Naive thymus-derived CD4-positive, alpha-beta T cell (primary cell): ENCODE data around the gene AP2A2. TPM values are rescaled to one million over a fixed set of nuclear protein-coding genes. Genes with fewer than 3 reads are reported as not detected.
A peak's percentile ranks its signal among the peaks of the same experiment; 100 is the strongest.

Experiments
- ATAC-seq: fragments of 150-1000 bp; cut with Tn5 transposase; 2 replicates; pipeline ENCODE4 v1.10.0; 2021; ENCODE audit warnings: mild to moderate bottlenecking, moderate library complexity
- CTCF ChIA-PET: fragments of 350-600 bp; sonication (Branson Sonifier 250); formaldehyde crosslinking; loops from one replicate; lab custom pipeline; 2021; ENCODE audit warnings: antibody characterized with exemption; lab: Charles Lee
- POLR2A ChIA-PET: fragments of 350-600 bp; sonication (Branson Sonifier 250); formaldehyde crosslinking; loops from one replicate; lab custom pipeline; 2021; ENCODE audit warnings: antibody characterized with exemption, inconsistent platforms; lab: Charles Lee
- DNase-seq, 9 donors: peaks; one replicate each; pipeline versions ENCODE4 v3.0.0 to v3.0.0-alpha.2; 2020 to 2022; ENCODE audit warnings: mixed read lengths in 1 of 9
- H3K27ac ChIP-seq: one replicate; pipeline ENCODE4 v1.7.0; 2013; ENCODE audit warnings: mild to moderate bottlenecking, low read depth, low read length, moderate library complexity
- H3K27me3 ChIP-seq, 2 donors: one replicate each; pipeline ENCODE4 v1.7.0; 2013; ENCODE audit warnings: low read length in 2 of 2, mild to moderate bottlenecking in 2 of 2, moderate library complexity in 2 of 2; ENCODE audit not compliant: control insufficient read depth in 2 of 2, insufficient read depth in 2 of 2
- H3K36me3 ChIP-seq, 3 experiments: 1 replicate in 2 of 3; 2 replicates in 1 of 3; pipeline ENCODE4 v1.7.0; 2013; ENCODE audit warnings: low read length in 3 of 3, mild to moderate bottlenecking in 3 of 3, moderate library complexity in 1 of 3; ENCODE audit not compliant: insufficient read depth in 3 of 3, control insufficient read depth in 2 of 3
- H3K4me1 ChIP-seq, 2 donors: one replicate each; pipeline ENCODE4 v1.7.0; 2013; ENCODE audit warnings: low read length in 2 of 2, mild to moderate bottlenecking in 2 of 2, moderate library complexity in 1 of 2; ENCODE audit not compliant: control insufficient read depth in 2 of 2, insufficient read depth in 2 of 2
- H3K4me3 ChIP-seq: 2 replicates; pipeline ENCODE4 v1.7.0; 2013; ENCODE audit warnings: mild to moderate bottlenecking, low read length
- H3K9me3 ChIP-seq, 3 experiments: 1 replicate in 2 of 3; 2 replicates in 1 of 3; pipeline ENCODE4 v1.7.0; 2013; ENCODE audit warnings: low read length in 3 of 3; ENCODE audit not compliant: control insufficient read depth in 2 of 3
- H3K27ac Mint-ChIP-seq, 9 donors: one replicate each; pipeline ENCODE4 v1.8.0; 2020 to 2022; ENCODE audit warnings: mixed read lengths in 9 of 9, mild to moderate bottlenecking in 8 of 9, moderate library complexity in 5 of 9, inconsistent platforms in 2 of 9
- H3K27me3 Mint-ChIP-seq, 5 donors: one replicate each; pipeline ENCODE4 v1.8.0; 2021 to 2022; ENCODE audit warnings: mixed read lengths in 5 of 5, mild to moderate bottlenecking in 1 of 5
- H3K36me3 Mint-ChIP-seq, 5 donors: one replicate each; pipeline ENCODE4 v1.8.0; 2020 to 2022; ENCODE audit warnings: mixed read lengths in 5 of 5, mild to moderate bottlenecking in 3 of 5, inconsistent platforms in 1 of 5
- H3K4me1 Mint-ChIP-seq, 7 donors: one replicate each; pipeline ENCODE4 v1.8.0; 2020 to 2022; ENCODE audit warnings: mixed read lengths in 7 of 7, mild to moderate bottlenecking in 3 of 7, inconsistent platforms in 1 of 7
- H3K4me3 Mint-ChIP-seq, 10 donors: one replicate each; pipeline ENCODE4 v1.8.0; 2020 to 2022; ENCODE audit warnings: mild to moderate bottlenecking in 10 of 10, mixed read lengths in 10 of 10, moderate library complexity in 6 of 10, inconsistent platforms in 2 of 10
- H3K9me3 Mint-ChIP-seq, 11 donors: one replicate each; pipeline ENCODE4 v1.8.0; 2020 to 2022; ENCODE audit warnings: mixed read lengths in 11 of 11, mild to moderate bottlenecking in 4 of 11, inconsistent platforms in 1 of 11, moderate library complexity in 1 of 11
- intact Hi-C, 2 donors: fragments of 100-400 bp; cut with micrococcal nuclease; formaldehyde crosslinking; loops; one replicate each; pipeline ENCODE4 v1.15.1; 2023
- polyA plus RNA-seq, 2 donors: library from polyadenylated mRNA; unstranded; fragments of 300-500 nt; fragmentation: Illumina TruSeq; gene quantifications; one replicate each; pipeline ENCODE4 v1.2.3, GENCODE V29; 2021
- total RNA-seq, 6 experiments: library from RNA in 5 of 6; stranded (reverse) in 5 of 6; gene quantifications; 1 replicate in 5 of 6; 2 replicates in 1 of 6; pipeline ENCODE4 v1.2.3 and lab custom pipeline; 2021 to 2026

AP2A2 gene
- total and polyA plus RNA-seq, 7 experiments from 2014 or later, result 8.7 to 93.3 (median 79.3) TPM

GRCh38 chr11:985848-986247 is 60.2 kb downstream of the AP2A2 start:
- no peaks in the 10 kb centered on the region for H3K9me3 ChIP-seq

GRCh38 chr11:986270-986951 is 60.7 kb downstream of the AP2A2 start:
- Mint-ChIP-seq H3K36me3 (peaks cover 0 to 36% (median 2%) of the 10 kb centered on the region in 5 donors), H3K9me3 (no peaks in the 10 kb centered on the region), H3K4me1 (peaks cover 0 to 3% (median 0%) of the 10 kb centered on the region in 7 donors), H3K4me3 (no peak overlapping the region), H3K27ac (no peak overlapping the region), H3K27me3 (no peaks in the 10 kb centered on the region)
- Histone ChIP-seq H3K27me3 (no peaks in the 10 kb centered on the region), H3K27ac (no peak overlapping the region), H3K4me3 (no peak overlapping the region), H3K4me1 (no peaks in the 10 kb centered on the region), H3K9me3 (no peaks in the 10 kb centered on the region), H3K36me3 (peaks cover 0 to 87% (median 7%) of the 10 kb centered on the region in 3 experiments)
- DNase-seq (no peak), ATAC-seq (no peak)
- ChIA-PET CTCF (no interaction called here), POLR2A (no interaction called here)
- intact Hi-C loops, result no loop called here

More at GRCh38 chr11:985848-986247, 60.2 kb downstream of the AP2A2 start:
- Mint-ChIP-seq H3K27me3 (no peaks in the 10 kb centered on the region), H3K4me1 (peaks cover 0 to 2% (median 0%) of the 10 kb centered on the region in 7 donors), H3K36me3 (peaks cover 0 to 39% (median 3%) of the 10 kb centered on the region in 5 donors), H3K4me3 (no peak overlapping the region), H3K9me3 (no peaks in the 10 kb centered on the region), H3K27ac (no peak overlapping the region)
- POLR2A ChIA-PET, result no interaction called here
- Histone ChIP-seq H3K27me3 (no peaks in the 10 kb centered on the region), H3K4me3 (no peak overlapping the region), H3K4me1 (no peaks in the 10 kb centered on the region), H3K36me3 (peaks cover 0 to 87% (median 7%) of the 10 kb centered on the region in 3 experiments), H3K27ac (no peak overlapping the region)
- DNase-seq (no peak), ATAC-seq (no peak)
- CTCF ChIA-PET, result no interaction called here
- intact Hi-C loops, result no loop called here

- ChIA-PET CTCF (no interaction called here), POLR2A (no interaction called here)
- Histone ChIP-seq H3K27ac (no peak overlapping the region), H3K9me3 (no peaks in the 10 kb centered on the region), H3K4me1 (no peaks in the 10 kb centered on the region), H3K36me3 (peaks cover 0 to 85% (median 7%) of the 10 kb centered on the region in 3 experiments), H3K27me3 (no peaks in the 10 kb centered on the region), H3K4me3 (no peak overlapping the region)
- Mint-ChIP-seq H3K36me3 (peaks cover 0 to 36% (median 2%) of the 10 kb centered on the region in 5 donors), H3K4me3 (no peak overlapping the region), H3K27me3 (no peaks in the 10 kb centered on the region), H3K9me3 (no peaks in the 10 kb centered on the region), H3K27ac (no peak overlapping the region), H3K4me1 (peaks cover 0 to 3% (median 0%) of the 10 kb centered on the region in 7 donors)
- no peak for ATAC-seq
- intact Hi-C loops, result no loop called here
- no peak for DNase-seq
Measured at GRCh38 chr11:986952-987305, 61.3 kb downstream of the AP2A2 start.

- Histone ChIP-seq H3K4me3 (no peak overlapping the region), H3K9me3 (no peaks in the 10 kb centered on the region), H3K4me1 (no peaks in the 10 kb centered on the region), H3K27ac (no peak overlapping the region), H3K27me3 (no peaks in the 10 kb centered on the region), H3K36me3 (peaks cover 0 to 89% (median 11%) of the 10 kb centered on the region in 3 experiments)
- no peak overlapping the region for H3K4me3 Mint-ChIP-seq
- ATAC-seq (no peak), DNase-seq (no peak)
- ChIA-PET CTCF (no interaction called here), POLR2A (interaction anchor here (0.6 kb wide), 1 partner anchor 145 kb away, joined by 3 read pairs; the partner anchor contains the start of gene TSPAN4)
- H3K36me3 Mint-ChIP-seq, result peaks cover 0 to 36% (median 2%) of the 10 kb centered on the region in 5 donors
- H3K4me1 Mint-ChIP-seq, result peaks cover 0 to 3% (median 0%) of the 10 kb centered on the region in 7 donors
- no peaks in the 10 kb centered on the region for H3K27me3 Mint-ChIP-seq
- no peaks in the 10 kb centered on the region for H3K9me3 Mint-ChIP-seq
- intact Hi-C loops, result no loop called here
- no peak overlapping the region for H3K27ac Mint-ChIP-seq
Measured at GRCh38 chr11:987671-988070, 62.0 kb downstream of the AP2A2 start.

- no peak for ATAC-seq
- Histone ChIP-seq H3K27me3 (no peaks in the 10 kb centered on the region), H3K9me3 (no peaks in the 10 kb centered on the region), H3K4me1 (no peaks in the 10 kb centered on the region), H3K36me3 (peaks cover 0 to 95% (median 21%) of the 10 kb centered on the region in 3 experiments), H3K27ac (no peak overlapping the region), H3K4me3 (no peak overlapping the region)
- ChIA-PET CTCF (no interaction called here), POLR2A (no interaction called here)
- Mint-ChIP-seq H3K4me3 (no peak overlapping the region), H3K9me3 (no peaks in the 10 kb centered on the region), H3K27me3 (no peaks in the 10 kb centered on the region), H3K4me1 (peaks cover 2 to 5% (median 3%) of the 10 kb centered on the region in 7 donors), H3K36me3 (peaks cover 3 to 25% (median 5%) of the 10 kb centered on the region in 5 donors), H3K27ac (no peak overlapping the region)
- no peak for DNase-seq
- intact Hi-C loops, result no loop called here
Measured at GRCh38 chr11:990101-990500, 64.4 kb downstream of the AP2A2 start.

GRCh38 chr11:991034-991433 is 65.4 kb downstream of the AP2A2 start:
- H3K27ac Mint-ChIP-seq, result peak overlapping the region in 2 of 9 donors; percentile 38 to 62
- no peak overlapping the region for H3K4me3 Mint-ChIP-seq
- intact Hi-C loops, result no loop called here
- H3K36me3 Mint-ChIP-seq, result peaks cover 3 to 26% (median 10%) of the 10 kb centered on the region in 5 donors
- DNase-seq (no peak), ATAC-seq (no peak)
- Histone ChIP-seq H3K4me1 (no peaks in the 10 kb centered on the region), H3K4me3 (no peak overlapping the region), H3K9me3 (no peaks in the 10 kb centered on the region), H3K36me3 (peaks cover 0 to 94% (median 24%) of the 10 kb centered on the region in 3 experiments), H3K27me3 (no peaks in the 10 kb centered on the region), H3K27ac (no peak overlapping the region)
- POLR2A ChIA-PET, result no interaction called here
- CTCF ChIA-PET, result no interaction called here
- H3K9me3 Mint-ChIP-seq, result peaks cover 0 to 3% (median 0%) of the 10 kb centered on the region in 11 donors
- no peaks in the 10 kb centered on the region for H3K27me3 Mint-ChIP-seq
- peaks cover 8 to 12% (median 10%) of the 10 kb centered on the region in 7 donors for H3K4me1 Mint-ChIP-seq
